COR-L47 (cell line): Measurements from ENCODE around the gene TCF12.
A peak's percentile ranks its signal among the peaks of the same experiment; 100 is the strongest.

ENCODE experiments used
- DNase-seq: peaks from one replicate; lab custom pipeline; 2025; lab: John Stamatoyannopoulos, UW

The TCF12 gene

GRCh38 chr15:57298843-57299550 is 380.6 kb downstream of the TCF12 start:
- DNase-seq, result no peak

DNA sequence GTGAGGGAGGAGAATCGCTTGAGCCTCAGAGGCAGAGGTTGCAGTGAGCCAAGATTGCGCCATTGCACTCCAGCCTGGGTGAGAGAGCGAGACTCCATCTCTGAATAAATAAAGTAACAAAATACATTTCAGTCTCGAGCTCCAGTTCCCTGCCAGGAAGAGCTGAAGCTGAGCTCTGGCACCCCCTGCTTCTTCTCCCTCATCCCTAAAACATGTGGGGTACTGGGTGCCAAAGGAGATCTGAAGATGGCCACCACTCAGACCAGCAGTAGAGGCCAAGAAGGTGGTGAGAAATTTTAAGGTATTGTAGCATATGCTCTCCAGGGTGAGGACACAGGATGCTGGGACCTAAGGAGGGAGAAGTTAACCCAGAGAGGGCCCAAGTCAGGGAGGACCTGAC is 382.9 kb downstream of the TCF12 start:
- no peak for DNase-seq

- peak; percentile 33 for DNase-seq
Measured at GRCh38 chr15:57302640-57303257, 384.3 kb downstream of the TCF12 start.

DNA sequence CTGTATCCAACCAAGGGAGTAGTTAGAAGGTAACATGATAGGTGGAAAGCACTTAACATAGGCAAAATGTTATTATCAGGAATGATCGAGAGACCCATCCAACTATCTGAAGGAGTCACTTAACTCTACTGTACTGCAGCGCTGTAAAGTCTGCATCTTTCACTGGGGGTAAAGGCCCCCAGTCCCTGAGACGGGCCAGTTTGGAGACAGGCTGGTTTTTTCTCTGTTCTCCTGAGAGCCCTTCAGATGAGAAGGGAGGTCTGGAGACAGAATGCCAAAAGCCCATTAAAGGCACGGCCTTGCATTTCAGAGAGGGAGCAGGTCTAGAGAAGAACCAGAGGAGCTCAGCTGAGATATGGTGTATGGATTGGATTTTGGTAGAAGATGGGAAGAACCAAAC is 386.6 kb downstream of the TCF12 start:
- no peak for DNase-seq

GRCh38 chr15:57306161-57306943 is 387.9 kb downstream of the TCF12 start:
- peak; percentile 83 for DNase-seq

GRCh38 chr15:57306944-57307411 is 388.5 kb downstream of the TCF12 start:
- no peak for DNase-seq

DNA sequence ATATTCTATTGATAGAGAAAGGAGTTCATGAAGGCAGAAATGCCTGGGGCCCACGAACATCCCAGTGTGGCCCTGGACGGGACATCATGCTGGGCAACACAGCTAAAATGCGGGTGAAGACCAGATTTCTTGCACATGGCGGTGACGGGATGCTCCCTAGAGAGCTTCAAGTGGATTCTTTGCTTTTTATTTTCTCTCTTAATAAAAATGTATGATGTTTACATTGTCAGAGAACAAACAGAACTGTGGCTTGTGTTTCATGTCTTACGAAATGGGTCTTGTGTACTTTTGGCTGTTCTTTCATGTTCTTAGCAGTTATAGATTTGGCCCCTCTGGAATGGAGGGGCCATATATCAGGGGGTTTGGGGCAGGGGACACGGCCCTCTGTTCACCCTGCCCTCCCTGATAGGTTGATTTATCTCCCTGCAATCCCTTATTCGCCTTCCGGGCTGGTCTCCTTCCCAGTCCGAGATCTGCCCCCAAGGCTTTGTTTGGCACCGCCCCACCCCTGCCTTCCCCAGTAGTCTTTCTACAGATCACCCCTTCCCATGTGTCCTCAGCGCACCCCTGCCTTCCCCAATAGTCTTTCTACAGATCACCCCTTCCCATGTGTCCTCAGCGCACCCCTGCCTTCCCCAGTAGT is 389.2 kb downstream of the TCF12 start:
- no peak for DNase-seq

DNA sequence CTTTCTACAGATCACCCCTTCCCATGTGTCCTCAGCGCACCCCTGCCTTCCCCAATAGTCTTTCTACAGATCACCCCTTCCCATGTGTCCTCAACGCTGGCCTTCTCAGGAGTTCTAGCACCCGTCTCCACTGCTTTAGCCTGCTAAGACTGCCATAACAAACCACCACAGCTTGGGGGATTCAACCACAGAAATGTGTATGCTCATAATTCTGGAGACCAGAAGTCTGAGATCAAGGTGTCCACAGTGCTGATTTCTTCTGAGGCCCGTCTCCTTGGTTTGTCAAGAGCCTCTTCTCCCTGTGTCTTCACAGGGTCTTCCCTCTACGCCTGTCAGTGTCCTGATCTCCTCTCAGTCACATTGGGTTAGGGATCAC is 389.7 kb downstream of the TCF12 start:
- no peak for DNase-seq

- no peak for DNase-seq
Measured at GRCh38 chr15:57309856-57310760, 391.7 kb downstream of the TCF12 start.

GRCh38 chr15:57310876-57311275 is 392.4 kb downstream of the TCF12 start:
- DNase-seq, result no peak

GRCh38 chr15:57312006-57312317 is 393.5 kb downstream of the TCF12 start:
- no peak for DNase-seq

DNA sequence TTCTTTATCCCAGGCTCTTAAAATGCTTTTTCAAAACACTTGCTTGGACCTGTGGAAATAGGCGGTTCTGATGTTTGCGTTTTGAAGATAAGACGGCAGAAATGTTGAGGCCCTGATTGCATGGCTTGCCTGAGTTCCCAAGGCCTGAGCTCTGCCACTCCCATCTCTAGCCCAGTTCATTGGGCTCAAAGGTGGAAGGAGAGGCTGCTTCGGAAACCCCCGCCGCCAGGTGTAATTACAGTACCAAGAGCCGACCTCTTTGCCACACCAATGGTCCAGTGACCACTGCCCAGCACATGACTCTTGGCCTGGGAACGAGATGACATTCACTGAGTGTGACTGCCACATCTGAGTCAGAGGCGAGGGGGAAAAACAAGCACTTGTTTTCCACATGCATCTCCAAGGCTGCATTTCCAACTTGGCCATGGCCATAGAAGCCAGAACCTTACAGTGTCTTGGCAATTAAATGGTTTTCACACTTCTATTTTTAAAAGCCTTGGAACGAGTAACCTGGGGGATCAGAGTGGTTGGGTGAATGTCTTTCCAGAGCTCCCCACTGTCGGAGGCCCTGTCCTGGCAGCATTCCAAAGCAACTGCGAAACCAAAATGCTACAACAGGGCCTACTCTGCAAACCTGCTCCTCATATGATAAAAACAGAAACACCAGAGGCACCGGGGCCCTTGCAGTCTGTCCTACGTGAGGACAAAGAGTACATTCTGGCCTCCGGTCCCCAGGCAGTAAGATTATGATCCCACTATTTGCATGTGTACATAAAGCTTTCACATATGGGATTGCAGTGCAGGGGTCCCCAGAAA is 394.1 kb downstream of the TCF12 start:
- DNase-seq, result no peak

DNA sequence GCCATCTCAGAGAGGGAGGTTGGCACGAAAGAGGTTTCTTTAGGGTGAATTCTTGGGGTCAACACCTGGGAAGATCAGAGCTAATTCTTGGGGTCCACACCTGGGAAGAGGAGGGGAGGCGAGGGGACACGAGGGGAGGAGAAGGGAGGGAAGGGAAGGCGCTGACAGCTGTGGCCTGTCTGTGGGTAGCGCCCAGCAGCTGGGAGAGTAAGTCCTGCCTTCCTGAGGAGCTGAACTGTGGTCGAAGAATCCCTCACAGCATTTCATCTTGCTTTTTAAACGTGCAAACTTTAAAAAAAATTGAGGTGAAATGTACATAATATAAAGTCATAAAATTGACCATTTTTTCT is 394.7 kb downstream of the TCF12 start:
- DNase-seq, result no peak

- DNase-seq, result no peak
Measured at GRCh38 chr15:57314221-57314620, 395.8 kb downstream of the TCF12 start.

- no peak for DNase-seq
Measured at GRCh38 chr15:57316451-57316850, 398.0 kb downstream of the TCF12 start.

- DNase-seq, result peak; percentile 90
Measured at GRCh38 chr15:57319226-57319918, 400.9 kb downstream of the TCF12 start.

- DNase-seq, result peak; percentile 37
Measured at GRCh38 chr15:57319919-57320560, 401.6 kb downstream of the TCF12 start.

DNA sequence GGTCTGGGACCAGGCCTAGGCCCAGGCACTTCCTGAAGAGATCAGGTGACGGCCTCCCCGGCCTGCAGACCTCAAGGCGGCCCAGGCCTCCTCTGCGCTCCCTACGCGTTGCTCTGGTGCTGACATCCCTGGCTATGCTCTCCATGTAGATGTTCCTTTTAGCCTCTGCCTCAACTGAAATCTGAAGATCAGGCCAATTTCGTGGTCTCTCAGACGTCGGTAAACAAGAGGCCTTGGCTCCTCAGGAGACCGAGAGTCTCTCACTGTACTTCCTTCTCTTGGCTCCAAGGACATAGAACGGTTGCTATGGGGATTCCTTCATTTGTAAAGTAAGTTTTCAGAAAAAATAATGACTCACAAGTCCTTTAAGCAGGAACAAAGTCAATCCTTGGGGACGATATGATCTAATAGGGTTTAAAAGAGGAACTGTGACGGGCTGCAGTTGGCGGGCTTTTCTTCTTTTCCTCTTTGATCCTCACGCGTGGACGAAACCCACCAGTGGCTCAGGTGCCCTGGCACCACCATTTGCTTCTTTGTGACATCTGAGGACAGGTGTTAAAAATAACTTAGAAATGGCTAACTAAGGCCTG is 402.3 kb downstream of the TCF12 start:
- no peak for DNase-seq

DNA sequence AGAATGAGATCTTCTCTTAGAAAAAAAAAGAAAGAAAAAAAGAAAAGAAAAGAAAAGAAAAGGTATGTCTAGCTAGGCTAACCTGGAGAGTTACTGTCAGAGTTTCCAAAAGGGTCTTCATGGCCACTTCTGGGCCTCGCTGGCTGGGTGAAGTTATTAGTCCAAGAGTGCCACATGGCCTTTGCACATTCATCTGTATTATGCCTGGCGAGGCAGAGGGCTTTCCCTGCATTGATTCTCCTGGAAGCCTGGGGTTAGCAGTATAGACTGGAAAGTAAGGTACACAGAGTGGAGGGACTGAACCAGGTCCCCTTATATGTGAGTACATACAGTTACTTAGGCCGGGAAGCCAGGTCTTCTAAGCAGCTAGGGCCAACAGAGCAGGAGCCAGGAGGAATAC is 403.0 kb downstream of the TCF12 start:
- DNase-seq, result no peak
